Measurements from ENCODE around the gene LPP. TPM values are rescaled to one million over a fixed set of nuclear protein-coding genes. Genes with fewer than 3 reads are reported as not detected.
A peak's percentile ranks its signal among the peaks of the same experiment; 100 is the strongest.

LPP gene
- total RNA-seq, 2 donors from 2014 or later, result 1,568 to 1,607 TPM

- TF ChIP-seq, protein P1, sequence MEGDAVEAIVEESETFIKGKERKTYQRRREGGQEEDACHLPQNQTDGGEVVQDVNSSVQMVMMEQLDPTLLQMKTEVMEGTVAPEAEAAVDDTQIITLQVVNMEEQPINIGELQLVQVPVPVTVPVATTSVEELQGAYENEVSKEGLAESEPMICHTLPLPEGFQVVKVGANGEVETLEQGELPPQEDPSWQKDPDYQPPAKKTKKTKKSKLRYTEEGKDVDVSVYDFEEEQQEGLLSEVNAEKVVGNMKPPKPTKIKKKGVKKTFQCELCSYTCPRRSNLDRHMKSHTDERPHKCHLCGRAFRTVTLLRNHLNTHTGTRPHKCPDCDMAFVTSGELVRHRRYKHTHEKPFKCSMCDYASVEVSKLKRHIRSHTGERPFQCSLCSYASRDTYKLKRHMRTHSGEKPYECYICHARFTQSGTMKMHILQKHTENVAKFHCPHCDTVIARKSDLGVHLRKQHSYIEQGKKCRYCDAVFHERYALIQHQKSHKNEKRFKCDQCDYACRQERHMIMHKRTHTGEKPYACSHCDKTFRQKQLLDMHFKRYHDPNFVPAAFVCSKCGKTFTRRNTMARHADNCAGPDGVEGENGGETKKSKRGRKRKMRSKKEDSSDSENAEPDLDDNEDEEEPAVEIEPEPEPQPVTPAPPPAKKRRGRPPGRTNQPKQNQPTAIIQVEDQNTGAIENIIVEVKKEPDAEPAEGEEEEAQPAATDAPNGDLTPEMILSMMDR (IDR thresholded peaks at IDR 0.05), result no peak
- DNase-seq (ENCODE audit: low spot score), result no peak
These were observed 721.5 kb downstream of the LPP start for GRCh38 chr3:188875413-188875812.

GRCh38 chr3:188876370-188876769 lies 722.4 kb downstream of the LPP start:
- no peak for DNase-seq (ENCODE audit: low spot score)
- H3K9me3 ChIP-seq, result no peaks in the 10 kb centered on the region
- H3K4me3 ChIP-seq, result no peak overlapping the region
- H3K4me1 ChIP-seq (ENCODE audit: control insufficient read depth in 1 of 2, low read depth in 2 of 2), result peaks cover 2 to 19% of the 10 kb centered on the region in 2 donors
- peaks cover 26% of the 10 kb centered on the region for H3K36me3 ChIP-seq
- ATAC-seq (ENCODE audit: insufficient number of reproducible peaks, low FRiP score, low read depth), result no peak
- H3K27me3 ChIP-seq (replicated peaks; ENCODE audit: insufficient read depth), result no peaks in the 10 kb centered on the region
- TF ChIP-seq, protein P1 (IDR thresholded peaks at IDR 0.05), result no peak
- H3K27ac ChIP-seq, result no peak overlapping the region

More at GRCh38 chr3:188875413-188875812, 721.5 kb downstream of the LPP start:
- H3K9me3 ChIP-seq, result no peaks in the 10 kb centered on the region
- no peaks in the 10 kb centered on the region for H3K27me3 ChIP-seq (replicated peaks; ENCODE audit: insufficient read depth)
- ATAC-seq (ENCODE audit: insufficient number of reproducible peaks, low FRiP score, low read depth), result no peak
- H3K4me1 ChIP-seq (ENCODE audit: control insufficient read depth in 1 of 2, low read depth in 2 of 2), result peaks cover 0 to 15% of the 10 kb centered on the region in 2 donors
- H3K36me3 ChIP-seq, result peaks cover 26% of the 10 kb centered on the region
- H3K27ac ChIP-seq, result no peak overlapping the region
- H3K4me3 ChIP-seq, result no peak overlapping the region

DNA sequence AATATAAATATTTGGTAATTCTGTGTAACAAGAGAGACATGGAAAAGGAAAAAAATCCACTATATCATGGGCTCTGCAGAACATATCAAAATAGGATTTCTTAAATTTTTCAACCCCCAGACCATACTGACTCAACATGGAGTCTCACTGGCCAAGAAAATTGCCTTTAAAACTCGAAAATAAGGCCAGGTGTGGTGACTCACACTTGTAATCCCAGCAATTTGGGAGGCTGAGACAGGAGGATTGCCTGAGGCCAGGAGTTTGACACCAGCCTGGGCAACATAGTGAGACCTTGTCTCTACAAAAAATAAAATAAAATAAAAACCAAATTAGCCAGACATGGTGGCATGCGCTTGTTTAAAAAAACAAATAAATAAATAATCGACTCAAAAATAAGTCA lies 723.4 kb downstream of the LPP start:
- H3K36me3 ChIP-seq, result peaks cover 25% of the 10 kb centered on the region
- no peak for DNase-seq (ENCODE audit: low spot score)
- H3K27ac ChIP-seq, result no peak overlapping the region
- ATAC-seq (ENCODE audit: insufficient number of reproducible peaks, low FRiP score, low read depth), result no peak
- H3K4me3 ChIP-seq, result no peak overlapping the region
- H3K4me1 ChIP-seq (ENCODE audit: control insufficient read depth in 1 of 2, low read depth in 2 of 2), result peaks cover 11 to 29% of the 10 kb centered on the region in 2 donors
- no peaks in the 10 kb centered on the region for H3K9me3 ChIP-seq
- no peaks in the 10 kb centered on the region for H3K27me3 ChIP-seq (replicated peaks; ENCODE audit: insufficient read depth)
- TF ChIP-seq, protein P1 (IDR thresholded peaks at IDR 0.05), result no peak

- ATAC-seq (ENCODE audit: insufficient number of reproducible peaks, low FRiP score, low read depth) (no peak), DNase-seq (ENCODE audit: low spot score) (no peak)
- no peak overlapping the region for H3K4me3 ChIP-seq
- H3K9me3 ChIP-seq, result no peaks in the 10 kb centered on the region
- peaks cover 11 to 36% of the 10 kb centered on the region in 2 donors for H3K4me1 ChIP-seq (ENCODE audit: control insufficient read depth in 1 of 2, low read depth in 2 of 2)
- TF ChIP-seq, protein P1 (IDR thresholded peaks at IDR 0.05), result no peak
- peaks cover 26% of the 10 kb centered on the region for H3K36me3 ChIP-seq
- no peak overlapping the region for H3K27ac ChIP-seq
- H3K27me3 ChIP-seq (replicated peaks; ENCODE audit: insufficient read depth), result no peaks in the 10 kb centered on the region
These were observed 724.1 kb downstream of the LPP start for GRCh38 chr3:188878076-188878475.

GRCh38 chr3:188881954-188882641 lies 728.1 kb downstream of the LPP start:
- no peak for DNase-seq (ENCODE audit: low spot score)
- peak; percentile 84 for ATAC-seq (ENCODE audit: insufficient number of reproducible peaks, low FRiP score, low read depth)
- H3K9me3 ChIP-seq, result no peaks in the 10 kb centered on the region
- H3K4me3 ChIP-seq, result no peak overlapping the region
- H3K27me3 ChIP-seq (replicated peaks; ENCODE audit: insufficient read depth), result no peaks in the 10 kb centered on the region
- peak overlapping the region; percentile 9 to 12 for H3K27ac ChIP-seq
- peaks cover 14 to 44% of the 10 kb centered on the region in 2 donors for H3K4me1 ChIP-seq (ENCODE audit: control insufficient read depth in 1 of 2, low read depth in 2 of 2)
- H3K36me3 ChIP-seq, result peaks cover 17% of the 10 kb centered on the region
- TF ChIP-seq, protein P1 (IDR thresholded peaks at IDR 0.05), result no peak
